DMS 273 (cell line): ENCODE data around the gene CDC42SE2.
"Not testable (repeated sequence)": the region's sequence is repeated elsewhere in the genome, so short reads cannot be mapped to it uniquely, and the experiment has no call there.

ENCODE experiments used
- DNase-seq: peaks from one replicate; lab custom pipeline; 2025; ENCODE audit not compliant: unreplicated experiment; lab: John Stamatoyannopoulos, UW

The CDC42SE2 gene

DNA sequence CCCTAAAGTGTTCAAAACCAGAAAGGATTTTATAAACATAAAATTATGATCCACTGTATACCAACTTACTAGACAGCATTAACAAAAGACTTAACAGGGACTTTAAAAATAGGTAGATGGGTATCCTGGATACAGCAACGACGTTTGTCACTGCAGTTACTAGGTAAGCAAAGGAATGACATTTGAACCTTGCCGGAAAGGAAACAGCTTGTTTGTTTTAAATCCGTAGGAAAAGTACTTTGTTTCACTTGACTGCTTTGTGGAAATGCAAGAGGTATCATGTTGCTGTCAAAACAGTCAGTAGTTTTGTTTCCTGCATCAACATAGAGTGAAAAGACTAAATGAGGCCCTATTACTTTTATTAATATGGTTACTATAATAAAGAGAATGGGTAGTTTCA lies 122.9 kb downstream of the CDC42SE2 start:
- DNase-seq, result no peak

DNA sequence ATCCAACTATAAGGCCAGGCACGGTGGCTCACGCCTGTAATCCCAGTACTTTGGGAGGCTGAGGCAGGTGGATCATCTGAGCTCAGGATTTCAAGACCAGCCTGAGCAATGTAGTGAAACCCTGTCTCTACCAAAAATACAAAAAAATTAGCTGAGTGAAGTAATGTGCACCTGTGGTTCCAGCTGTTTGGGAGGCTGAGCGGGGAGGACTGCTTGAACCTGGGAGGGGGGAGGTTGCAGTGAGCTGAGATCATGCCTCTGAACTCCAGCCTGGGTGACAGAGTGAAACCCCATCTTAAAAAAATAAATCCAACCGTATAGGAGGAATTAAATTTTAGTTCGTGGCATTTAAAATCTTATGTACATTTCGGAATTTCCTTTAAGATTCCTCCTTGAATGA lies 123.4 kb downstream of the CDC42SE2 start:
- no peak for DNase-seq

DNA sequence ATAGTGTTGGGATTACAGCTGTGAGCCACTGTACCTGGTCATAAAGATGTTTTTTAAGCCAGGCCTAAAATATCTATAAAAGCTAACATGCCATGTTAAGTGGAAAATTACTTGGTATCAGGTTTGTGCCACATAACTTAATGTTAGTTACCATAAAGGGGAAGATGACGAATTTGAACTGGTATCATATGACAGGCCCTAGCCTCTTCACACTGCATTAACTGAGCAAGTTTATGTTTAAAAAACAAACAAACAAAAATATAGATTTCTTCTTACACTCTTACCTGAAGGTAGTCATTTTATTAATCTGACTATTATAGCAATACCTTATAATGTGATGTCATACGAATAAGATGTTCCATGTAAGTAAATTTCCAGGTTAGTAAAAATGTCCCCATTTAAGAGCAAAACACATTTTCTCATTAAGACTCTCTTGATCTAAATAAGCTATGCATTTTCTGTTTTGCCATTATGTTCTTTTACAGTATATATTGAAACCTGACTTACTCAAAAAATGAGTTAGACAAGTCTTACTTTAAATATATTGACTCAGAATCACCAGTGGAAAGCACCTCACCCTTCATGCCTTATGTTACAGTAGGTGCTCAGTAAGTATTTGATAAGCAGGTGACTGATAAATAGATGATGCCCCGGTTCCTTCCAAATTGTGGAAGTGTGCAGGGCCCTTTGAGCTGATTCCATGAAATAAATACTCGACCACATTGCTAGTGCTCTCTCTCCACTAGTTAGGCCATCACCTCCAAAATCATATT lies 125.4 kb downstream of the CDC42SE2 start:
- no peak for DNase-seq

DNA sequence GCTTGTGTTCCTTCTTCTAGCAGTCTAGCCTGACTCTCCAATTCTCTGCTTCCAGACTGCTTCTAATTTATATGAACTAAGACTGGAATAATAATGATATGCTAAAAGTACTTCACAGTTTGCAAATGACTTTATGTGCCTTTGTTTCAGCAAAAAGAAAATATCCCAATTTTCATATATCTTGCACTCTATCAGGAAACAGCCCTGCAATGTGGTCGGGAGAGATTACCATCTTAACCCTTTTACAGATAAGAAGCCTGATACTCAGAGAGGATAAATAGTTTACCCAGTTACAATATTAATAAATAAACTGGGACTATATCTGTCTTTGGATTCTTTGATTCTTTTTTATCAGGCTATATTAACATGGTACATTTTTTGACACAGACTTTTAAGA lies 126.0 kb downstream of the CDC42SE2 start:
- DNase-seq, result no peak

DNA sequence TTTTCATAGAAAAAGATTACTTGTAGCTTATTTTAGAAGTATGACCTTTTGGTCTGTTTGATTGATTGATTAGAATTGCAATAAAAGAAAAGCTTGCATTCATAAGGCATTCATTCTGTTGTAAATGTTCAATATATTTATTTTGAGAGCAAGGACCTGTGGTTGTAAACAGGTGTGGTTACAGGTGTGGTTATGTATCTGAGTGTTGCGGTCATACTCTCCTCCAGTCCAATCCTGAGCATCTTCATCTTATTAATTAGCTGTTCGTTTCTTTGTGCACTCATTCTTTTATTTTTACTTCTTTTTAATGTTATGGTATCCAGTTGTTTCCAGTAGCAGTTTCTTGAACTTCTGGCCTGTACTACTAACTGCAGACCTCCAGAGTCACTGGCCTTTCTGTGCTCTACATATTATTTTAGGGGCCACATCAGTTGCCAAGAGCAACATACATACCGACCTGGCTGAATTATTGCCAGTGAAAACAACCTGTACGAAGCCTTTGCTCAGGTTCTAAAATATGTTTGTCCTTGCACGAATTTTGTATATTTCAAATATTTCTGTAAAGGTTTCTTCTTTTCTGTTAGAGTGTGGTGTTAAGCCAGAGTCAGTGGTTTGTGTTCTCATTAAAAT lies 128.7 kb downstream of the CDC42SE2 start:
- DNase-seq, result no peak

DNA sequence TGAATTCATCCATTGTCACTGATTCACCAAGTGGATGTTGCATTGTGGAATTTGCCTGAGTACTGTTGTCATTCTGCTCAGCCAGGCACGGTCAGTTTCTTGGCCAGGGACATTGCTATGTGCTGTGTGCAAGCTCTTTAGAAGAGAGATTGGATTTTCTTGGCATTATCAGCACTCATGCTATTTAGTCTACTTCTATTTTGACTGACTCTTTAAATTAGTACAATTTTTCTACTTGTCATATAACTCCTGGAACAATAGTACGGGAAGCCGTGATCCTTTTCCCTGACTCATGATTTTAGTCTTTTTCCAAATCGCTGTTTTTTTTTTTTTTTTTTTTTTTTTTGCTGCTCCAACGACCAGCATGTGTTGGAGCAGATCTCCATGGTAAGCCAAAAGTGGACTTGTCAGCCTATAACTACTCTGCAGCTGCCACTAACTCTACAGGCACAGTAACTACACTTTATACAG lies 129.7 kb downstream of the CDC42SE2 start:
- DNase-seq, result no peak

DNA sequence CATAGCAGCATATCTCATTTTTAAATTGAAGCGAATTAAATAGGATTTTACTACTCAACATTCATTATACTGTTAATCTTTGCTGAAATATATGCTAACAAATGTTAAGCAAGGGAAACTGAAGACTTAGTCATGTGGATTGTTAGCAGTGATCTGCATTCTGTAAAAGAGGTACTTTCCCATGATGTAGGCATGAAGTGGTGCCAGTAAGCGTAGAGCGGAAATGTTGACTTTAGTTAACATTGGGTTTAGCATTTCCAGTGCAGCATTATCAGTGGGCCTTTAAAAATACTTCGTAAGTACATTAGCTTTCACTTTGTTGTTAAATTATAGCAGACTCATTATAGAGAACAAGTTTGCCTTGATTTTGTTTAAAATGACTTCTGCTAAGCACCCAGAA lies 130.3 kb downstream of the CDC42SE2 start:
- DNase-seq, result no peak

DNA sequence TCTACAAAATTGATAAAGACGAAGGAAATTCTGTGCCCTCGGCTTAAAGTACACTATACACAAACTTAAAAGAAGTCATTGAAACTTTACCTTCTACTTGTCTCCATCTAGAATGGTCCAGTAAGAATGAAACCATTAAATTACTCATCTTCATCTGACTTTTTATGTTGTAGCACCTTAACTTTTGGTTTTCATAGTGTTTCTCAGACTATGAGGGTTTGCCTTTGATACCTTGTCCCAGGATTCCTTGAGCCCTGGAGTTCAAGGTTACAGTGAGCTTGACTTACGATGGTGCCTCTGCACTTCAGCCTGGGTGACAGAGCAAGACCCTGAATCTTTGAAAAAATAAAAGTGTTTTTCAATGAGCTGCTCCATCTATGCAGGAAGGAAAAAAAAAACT lies 132.2 kb downstream of the CDC42SE2 start:
- no peak for DNase-seq

DNA sequence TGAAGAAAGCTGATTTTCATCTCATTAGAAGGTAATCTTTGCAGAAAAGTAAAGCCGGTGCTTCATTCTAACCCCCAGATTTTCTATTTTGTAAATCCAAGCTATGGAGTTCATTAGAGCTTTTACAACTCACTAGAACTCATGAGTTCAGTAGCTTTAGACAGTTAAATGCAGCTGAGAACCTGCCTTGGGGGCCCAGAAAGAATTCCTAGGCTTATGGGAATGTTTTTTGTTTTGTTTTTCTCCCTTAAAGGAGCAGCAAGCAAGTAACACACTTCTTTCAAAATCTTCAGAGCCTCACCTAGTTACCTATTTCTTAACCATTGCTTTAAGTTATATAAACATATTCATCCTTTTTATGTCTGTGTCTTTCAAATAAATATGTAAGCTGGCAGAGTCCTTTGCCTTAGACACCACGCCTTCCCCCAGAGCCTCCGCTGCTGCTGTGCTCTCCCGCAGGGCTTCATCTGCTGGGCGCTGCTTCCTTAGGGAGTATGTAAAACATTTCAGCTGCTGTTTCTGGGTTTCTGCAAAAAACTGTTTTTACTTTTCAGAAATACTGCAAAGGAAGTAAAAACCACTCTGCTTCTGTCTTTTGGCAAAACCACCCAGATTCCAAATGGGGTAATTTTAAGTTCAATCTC lies 132.9 kb downstream of the CDC42SE2 start:
- no peak for DNase-seq

DNA sequence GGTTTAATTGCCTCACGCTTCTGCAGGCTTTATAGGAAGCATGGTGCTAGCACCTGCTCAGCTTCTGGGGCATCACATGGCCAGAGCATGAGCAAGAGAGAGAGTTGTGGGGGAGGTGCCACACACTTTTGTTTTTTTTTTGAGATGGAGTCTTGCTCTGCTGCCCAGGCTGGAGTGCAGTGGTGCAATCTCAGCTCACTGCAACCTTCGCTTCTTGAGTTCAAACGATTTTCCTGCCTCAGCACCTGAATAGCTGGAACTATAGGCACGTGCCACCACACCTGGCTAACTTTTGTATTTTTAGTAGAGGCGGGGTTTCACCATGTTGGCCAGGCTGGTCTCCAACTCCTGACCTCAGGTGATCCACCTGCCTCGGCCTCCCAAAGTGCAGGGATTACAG lies 135.2 kb downstream of the CDC42SE2 start:
- not testable (repeated sequence) for DNase-seq

DNA sequence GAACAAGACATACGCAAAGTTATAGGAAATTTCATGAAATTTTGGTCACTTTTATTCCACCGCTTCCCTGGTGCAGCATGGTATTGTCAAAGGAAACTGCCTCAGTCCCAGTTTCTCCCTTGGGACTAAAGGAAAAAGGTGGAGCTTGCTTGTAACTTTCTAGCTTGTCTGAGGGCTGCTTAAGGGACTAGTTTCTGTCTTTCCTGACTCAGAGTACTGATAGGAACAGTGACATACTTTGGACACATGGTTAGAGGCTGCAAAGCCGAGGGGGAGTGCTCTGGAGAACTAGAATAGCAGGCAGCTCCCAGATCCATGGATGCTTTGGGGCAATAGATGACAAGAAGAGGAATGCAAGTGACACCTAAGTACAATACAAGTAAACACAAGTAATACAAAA lies 136.7 kb downstream of the CDC42SE2 start:
- DNase-seq, result no peak

DNA sequence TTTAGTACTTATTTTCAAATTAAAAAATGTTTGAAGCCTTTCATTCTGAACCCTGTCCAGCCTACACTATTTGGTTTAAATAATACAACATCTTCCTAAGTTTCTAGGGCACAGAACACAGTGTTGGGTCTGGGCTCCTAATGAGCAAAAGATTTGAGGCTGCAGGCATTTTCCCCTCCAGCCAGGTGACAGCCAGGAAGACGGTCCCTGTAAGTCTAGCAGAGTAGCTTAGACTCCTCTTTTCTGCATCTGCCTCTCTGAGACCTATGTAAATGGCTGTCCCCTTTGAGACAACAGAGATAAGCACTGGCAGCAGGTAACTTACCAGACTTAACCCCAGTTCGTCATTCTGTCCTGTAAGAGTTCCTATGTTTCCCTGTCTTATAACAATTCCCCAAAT lies 141.8 kb downstream of the CDC42SE2 start:
- no peak for DNase-seq

DNA sequence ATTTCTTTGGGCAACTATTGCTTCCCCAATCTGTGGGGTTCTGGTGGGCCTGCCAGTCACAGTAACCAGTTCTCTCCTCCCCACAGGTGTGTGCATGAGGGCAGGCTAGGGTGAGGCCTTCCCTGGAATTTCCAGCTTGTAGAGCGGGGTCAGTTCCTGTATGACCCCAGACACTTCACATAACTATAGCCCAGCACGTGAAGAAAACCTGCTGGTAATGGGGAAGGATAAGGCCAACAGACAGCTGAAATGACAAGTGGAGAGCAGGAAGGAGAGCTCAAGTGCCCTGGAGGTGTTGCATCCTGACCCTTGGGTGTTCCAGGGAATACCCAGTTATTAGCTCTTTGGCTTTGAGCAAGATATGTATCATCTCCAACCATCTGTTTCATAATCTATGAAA lies 142.2 kb downstream of the CDC42SE2 start:
- DNase-seq, result no peak

DNA sequence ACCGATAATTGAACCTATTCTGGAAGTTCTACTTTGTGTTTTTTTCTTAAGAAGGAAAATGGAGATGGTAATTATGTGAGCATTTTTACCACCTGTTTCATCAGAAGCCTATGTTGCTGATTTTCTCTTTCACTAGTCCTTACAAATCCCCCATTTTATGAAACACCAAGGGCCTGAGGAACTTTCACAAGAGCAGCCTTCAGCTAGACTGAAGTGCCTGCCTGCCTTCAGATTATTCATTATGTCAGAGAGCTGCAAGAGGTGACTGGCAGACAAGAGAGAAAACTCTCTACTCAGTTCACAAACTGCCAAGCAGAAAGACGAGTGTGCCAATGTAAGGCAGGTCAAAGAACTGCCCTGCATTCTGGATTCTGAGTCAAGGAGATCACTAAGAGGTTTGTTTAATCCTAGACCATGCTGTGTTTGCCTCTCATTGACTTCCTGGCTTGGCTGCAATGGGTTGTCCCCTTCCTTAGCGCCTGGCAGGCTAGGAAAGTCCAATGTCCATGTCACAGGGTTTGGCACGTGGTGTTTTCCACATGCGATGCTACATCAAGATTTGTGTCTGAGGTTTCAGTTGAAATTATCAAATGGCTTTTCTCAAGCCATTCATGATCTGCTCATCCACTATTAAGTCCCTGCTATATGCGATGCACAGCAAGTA lies 143.3 kb downstream of the CDC42SE2 start:
- DNase-seq, result no peak

DNA sequence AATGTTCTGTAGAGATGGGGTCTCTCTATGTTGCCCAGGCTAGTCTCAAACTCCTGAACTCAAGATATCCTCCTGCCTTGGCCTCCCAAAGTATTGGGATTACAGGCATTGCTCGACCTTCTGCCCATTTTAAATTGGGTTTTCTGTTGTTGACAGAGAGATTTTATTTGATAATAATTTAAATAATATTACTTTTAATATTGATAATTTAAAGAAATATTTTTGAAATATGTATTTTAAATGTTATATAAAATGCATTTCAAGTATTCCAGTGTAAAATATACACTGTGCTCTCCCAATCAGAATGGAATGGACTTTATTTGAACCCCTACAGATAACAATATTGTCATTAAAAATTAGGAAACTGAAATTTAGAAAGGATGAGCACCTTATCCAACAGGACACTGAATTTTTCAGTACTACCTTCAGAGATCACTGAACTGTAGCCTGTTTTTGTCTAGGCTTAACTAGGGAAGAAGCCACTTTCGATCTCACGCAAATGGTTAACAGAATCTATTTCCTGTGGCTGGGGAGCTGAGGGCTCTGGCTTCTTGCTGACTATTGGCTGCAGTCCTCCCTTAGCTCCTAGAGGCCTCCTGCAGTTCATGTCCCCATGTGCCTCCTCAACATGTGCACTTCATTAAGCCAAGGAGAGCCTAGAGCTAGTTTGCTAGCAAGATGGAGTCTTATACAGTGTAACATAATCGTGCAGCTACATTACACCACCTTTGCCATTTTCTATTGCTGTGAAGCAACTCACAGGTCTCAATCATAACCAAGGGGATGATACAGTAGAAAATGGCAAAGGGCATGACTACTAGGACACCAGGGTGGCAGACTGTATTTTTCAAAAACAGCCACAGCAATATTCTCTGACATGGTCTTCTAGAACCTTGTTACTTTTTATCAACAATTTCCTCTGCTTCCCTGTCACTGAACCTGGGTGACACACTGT lies 150.0 kb downstream of the CDC42SE2 start:
- DNase-seq, result no peak

DNA sequence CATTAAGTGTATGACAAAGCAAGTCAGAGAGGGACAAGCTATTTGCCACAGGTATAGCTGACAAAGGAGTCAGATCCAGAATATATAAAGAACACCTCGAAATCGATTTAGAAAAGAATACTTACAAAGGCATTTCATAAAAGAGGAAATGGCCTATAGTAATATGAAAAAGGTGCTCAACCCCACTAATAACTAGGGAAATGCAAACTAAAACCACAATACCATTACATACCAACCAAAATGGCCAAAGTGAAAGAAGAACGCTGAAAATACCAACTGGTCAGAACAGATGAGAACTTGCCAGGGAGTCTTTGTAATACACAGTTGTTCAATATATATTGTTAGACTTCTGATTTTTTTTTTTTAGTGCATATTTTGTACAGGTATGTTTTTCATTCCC lies 152.9 kb downstream of the CDC42SE2 start:
- DNase-seq, result no peak

DNA sequence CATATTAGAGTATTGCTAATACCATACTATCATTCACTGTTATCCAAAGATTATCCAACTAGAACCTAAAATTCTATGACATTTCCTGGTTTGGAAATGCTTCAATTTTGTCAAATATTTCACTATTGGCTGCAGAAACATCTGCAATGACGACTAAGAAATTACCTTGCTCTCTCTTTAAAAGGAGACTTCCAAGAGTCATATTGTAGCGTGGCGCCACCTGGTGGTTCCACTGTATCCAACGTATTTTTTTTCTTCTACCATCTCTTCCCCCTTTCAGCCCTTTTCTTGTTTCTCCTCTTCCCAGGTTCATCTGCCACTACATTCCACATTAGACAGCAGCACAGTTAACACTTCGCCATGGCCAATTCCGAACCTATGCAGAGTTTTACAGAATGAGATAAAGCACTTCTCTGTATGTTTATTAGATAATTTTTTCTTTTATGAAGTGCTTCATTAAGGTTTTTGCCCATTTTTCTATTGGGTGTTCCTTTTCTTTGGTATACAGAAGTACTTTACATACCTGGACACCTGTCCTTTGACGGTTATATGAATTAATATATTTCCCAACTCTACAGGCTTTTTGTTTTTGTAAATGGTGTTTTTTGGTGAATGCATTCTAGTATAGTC lies 153.5 kb downstream of the CDC42SE2 start:
- peak; percentile 84 for DNase-seq

DNA sequence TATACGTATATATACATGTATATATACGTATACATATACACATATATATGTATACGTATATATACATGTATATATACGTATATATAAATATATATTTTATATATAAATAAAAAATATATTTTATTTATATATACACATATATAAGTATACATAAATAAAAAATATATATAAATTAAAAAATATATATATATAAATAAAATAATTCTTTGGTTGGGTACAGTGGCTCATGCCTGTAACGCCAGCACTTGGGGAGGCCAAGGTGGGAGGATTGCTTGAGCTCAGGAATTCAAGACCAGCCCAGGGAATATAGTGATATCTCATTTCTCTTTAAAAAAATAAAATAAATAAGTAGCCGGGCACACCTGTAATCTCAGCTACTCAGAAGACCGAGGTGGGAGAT lies 155.0 kb downstream of the CDC42SE2 start:
- DNase-seq, result no peak

DNA sequence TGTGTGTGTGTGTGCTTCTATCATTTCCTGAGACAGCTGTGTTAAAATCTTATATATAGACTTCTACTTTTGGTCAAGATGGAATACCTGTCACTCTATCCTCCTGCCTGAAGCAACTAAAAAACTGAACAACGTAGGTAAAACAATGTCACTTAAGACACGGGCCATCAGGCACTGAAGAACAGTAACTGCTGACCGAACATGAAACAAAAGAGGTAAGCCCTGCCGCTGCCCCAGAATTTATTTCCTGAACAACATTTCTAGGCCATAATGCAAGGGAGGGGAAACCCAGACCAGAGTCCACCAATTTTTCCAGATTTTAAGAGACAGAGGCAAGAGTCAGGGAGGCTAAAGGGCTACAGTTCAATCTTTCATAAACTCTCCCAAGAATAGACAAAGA lies 156.0 kb downstream of the CDC42SE2 start:
- no peak for DNase-seq

DNA sequence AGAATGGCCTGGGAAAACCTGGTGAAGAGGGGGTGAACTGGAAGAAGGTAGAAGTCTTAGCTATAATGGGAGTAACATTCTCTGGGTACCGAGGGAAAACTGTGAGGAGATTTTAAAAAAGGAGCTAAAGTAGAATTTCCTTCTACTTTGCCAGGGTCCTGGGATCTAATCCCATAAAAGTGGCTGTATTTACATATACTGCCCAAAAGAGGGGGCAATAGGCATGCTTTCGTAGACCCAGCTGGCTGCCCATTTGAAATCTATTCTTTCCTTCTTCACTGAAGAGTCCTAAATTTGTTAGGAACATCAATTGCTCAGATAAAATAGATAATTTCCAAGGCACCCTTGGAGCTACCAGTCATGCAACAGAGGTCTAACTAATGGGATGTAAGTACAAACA lies 159.2 kb downstream of the CDC42SE2 start:
- DNase-seq, result peak; percentile 52
